Activated T-cell treated with anti-CD3 and anti-CD28 coated beads, Interleukin-2, amount 50 U/mL, for 4 hours (primary cell): ENCODE results near the gene TECPR1. TPM values are rescaled to one million over a fixed set of nuclear protein-coding genes. Genes with fewer than 3 reads are reported as not detected.

Source experiments
- ATAC-seq, 2 donors: fragments of 200-7000 bp; cut with Tn5 transposase; one replicate each; pipeline ENCODE4 v1.10.0; 2021
- DNase-seq: peaks from one replicate; pipeline ENCODE4 v3.0.0-alpha.2; 2020
- H3K27me3 Mint-ChIP-seq: one replicate; pipeline ENCODE4 v1.8.0; 2021; ENCODE audit warnings: low read depth, mixed read lengths
- H3K36me3 Mint-ChIP-seq: one replicate; pipeline ENCODE4 v1.8.0; 2022; ENCODE audit warnings: mixed read lengths; ENCODE audit not compliant: insufficient read depth
- H3K4me1 Mint-ChIP-seq: one replicate; pipeline ENCODE4 v1.8.0; 2021; ENCODE audit warnings: low read depth, mixed read lengths
- H3K4me3 Mint-ChIP-seq: one replicate; pipeline ENCODE4 v1.8.0; 2021; ENCODE audit warnings: mild to moderate bottlenecking, moderate library complexity, mixed read lengths
- H3K9me3 Mint-ChIP-seq: one replicate; pipeline ENCODE4 v1.8.0; 2021; ENCODE audit warnings: mixed read lengths
- total RNA-seq, 3 donors: library from RNA; stranded (reverse); gene quantifications; one replicate each; pipeline ENCODE4 v1.2.1, GENCODE V29; 2021

TECPR1 gene
- 10 to 100 TPM; 35.1 to 42.8 (median 36.1) TPM for total RNA-seq

- peaks cover 62% of the 10 kb centered on the region for H3K4me1 Mint-ChIP-seq
Measured at GRCh38 chr7:98251601-98252424, at the start of gene TECPR1. Gene TECPR1 (minus strand): TSS chr7:98252232. CDS start chr7:98246146, 6,086 bp downstream.

GRCh38 chr7:98300595-98301372 lies 48.8 kb upstream of the TECPR1 start:
- no peak overlapping the region for H3K4me3 Mint-ChIP-seq
- no peak for ATAC-seq
- H3K36me3 Mint-ChIP-seq = no peaks in the 10 kb centered on the region
- no peaks in the 10 kb centered on the region for H3K4me1 Mint-ChIP-seq
- H3K27me3 Mint-ChIP-seq = no peaks in the 10 kb centered on the region
- DNase-seq = no peak
- no peaks in the 10 kb centered on the region for H3K9me3 Mint-ChIP-seq

More at GRCh38 chr7:98251601-98252424, at the start of gene TECPR1:
- DNase-seq (peak; percentile 71), ATAC-seq (peak; percentile 97 to 98)
- Mint-ChIP-seq H3K9me3 (no peaks in the 10 kb centered on the region), H3K36me3 (peaks cover 2% of the 10 kb centered on the region), H3K4me3 (peak within 1 kb of the TSS; percentile 96), H3K27me3 (no peaks in the 10 kb centered on the region)

- Mint-ChIP-seq H3K36me3 (no peaks in the 10 kb centered on the region), H3K4me3 (no peak overlapping the region), H3K9me3 (no peaks in the 10 kb centered on the region), H3K27me3 (no peaks in the 10 kb centered on the region), H3K4me1 (no peaks in the 10 kb centered on the region)
- no peak for DNase-seq
- no peak for ATAC-seq
Measured at GRCh38 chr7:98297626-98298286, 45.7 kb upstream of the TECPR1 start.

GRCh38 chr7:98296833-98297232 lies 44.8 kb upstream of the TECPR1 start:
- ATAC-seq = no peak
- no peaks in the 10 kb centered on the region for H3K36me3 Mint-ChIP-seq
- no peaks in the 10 kb centered on the region for H3K4me1 Mint-ChIP-seq
- H3K4me3 Mint-ChIP-seq = no peak overlapping the region
- DNase-seq = no peak
- no peaks in the 10 kb centered on the region for H3K27me3 Mint-ChIP-seq
- H3K9me3 Mint-ChIP-seq = no peaks in the 10 kb centered on the region

GRCh38 chr7:98295467-98296192 lies 43.6 kb upstream of the TECPR1 start:
- no peaks in the 10 kb centered on the region for H3K27me3 Mint-ChIP-seq
- no peaks in the 10 kb centered on the region for H3K4me1 Mint-ChIP-seq
- no peaks in the 10 kb centered on the region for H3K36me3 Mint-ChIP-seq
- no peak overlapping the region for H3K4me3 Mint-ChIP-seq
- no peaks in the 10 kb centered on the region for H3K9me3 Mint-ChIP-seq
- DNase-seq (no peak), ATAC-seq (peak in 1 of 2 donors; percentile 9)

- ATAC-seq (peak; percentile 53 to 55), DNase-seq (no peak)
- Mint-ChIP-seq H3K27me3 (no peaks in the 10 kb centered on the region), H3K4me1 (no peaks in the 10 kb centered on the region), H3K4me3 (no peak overlapping the region), H3K36me3 (no peaks in the 10 kb centered on the region), H3K9me3 (no peaks in the 10 kb centered on the region)
Measured at GRCh38 chr7:98294798-98295382, 42.9 kb upstream of the TECPR1 start.

GRCh38 chr7:98294326-98294725 lies 42.3 kb upstream of the TECPR1 start:
- H3K9me3 Mint-ChIP-seq = no peaks in the 10 kb centered on the region
- DNase-seq = no peak

GRCh38 chr7:98293746-98294145 lies 41.7 kb upstream of the TECPR1 start:
- DNase-seq = no peak
- Mint-ChIP-seq H3K4me3 (no peak overlapping the region), H3K36me3 (no peaks in the 10 kb centered on the region), H3K9me3 (no peaks in the 10 kb centered on the region), H3K4me1 (no peaks in the 10 kb centered on the region), H3K27me3 (no peaks in the 10 kb centered on the region)
- ATAC-seq = no peak

More at GRCh38 chr7:98294326-98294725, 42.3 kb upstream of the TECPR1 start:
- Mint-ChIP-seq H3K27me3 (no peaks in the 10 kb centered on the region), H3K4me3 (no peak overlapping the region), H3K4me1 (no peaks in the 10 kb centered on the region), H3K36me3 (no peaks in the 10 kb centered on the region)
- no peak for ATAC-seq

- peaks cover 2% of the 10 kb centered on the region for H3K4me1 Mint-ChIP-seq
- no peaks in the 10 kb centered on the region for H3K27me3 Mint-ChIP-seq
- ATAC-seq (no peak), DNase-seq (no peak)
- no peaks in the 10 kb centered on the region for H3K36me3 Mint-ChIP-seq
- no peak overlapping the region for H3K4me3 Mint-ChIP-seq
- no peaks in the 10 kb centered on the region for H3K9me3 Mint-ChIP-seq
Measured at GRCh38 chr7:98293265-98293664, 41.2 kb upstream of the TECPR1 start.

- no peaks in the 10 kb centered on the region for H3K27me3 Mint-ChIP-seq
- no peaks in the 10 kb centered on the region for H3K9me3 Mint-ChIP-seq
- H3K4me3 Mint-ChIP-seq = no peak overlapping the region
- peaks cover 2% of the 10 kb centered on the region for H3K4me1 Mint-ChIP-seq
- DNase-seq = no peak
- no peak for ATAC-seq
- no peaks in the 10 kb centered on the region for H3K36me3 Mint-ChIP-seq
Measured at GRCh38 chr7:98291717-98292116, 39.7 kb upstream of the TECPR1 start.

- no peaks in the 10 kb centered on the region for H3K9me3 Mint-ChIP-seq
- H3K36me3 Mint-ChIP-seq = peaks cover 3% of the 10 kb centered on the region
- no peak overlapping the region for H3K4me3 Mint-ChIP-seq
- DNase-seq = no peak
- ATAC-seq = no peak
- H3K27me3 Mint-ChIP-seq = no peaks in the 10 kb centered on the region
- H3K4me1 Mint-ChIP-seq = peaks cover 16% of the 10 kb centered on the region
Measured at GRCh38 chr7:98289333-98289875, 37.4 kb upstream of the TECPR1 start.

GRCh38 chr7:98288064-98288823 lies 36.2 kb upstream of the TECPR1 start:
- Mint-ChIP-seq H3K9me3 (no peaks in the 10 kb centered on the region), H3K36me3 (peaks cover 3% of the 10 kb centered on the region), H3K27me3 (no peaks in the 10 kb centered on the region), H3K4me3 (no peak overlapping the region), H3K4me1 (peaks cover 24% of the 10 kb centered on the region)
- DNase-seq (no peak), ATAC-seq (no peak)

- ATAC-seq = no peak
- Mint-ChIP-seq H3K36me3 (peaks cover 6% of the 10 kb centered on the region), H3K4me1 (peaks cover 31% of the 10 kb centered on the region), H3K4me3 (no peak overlapping the region), H3K27me3 (no peaks in the 10 kb centered on the region), H3K9me3 (no peaks in the 10 kb centered on the region)
- no peak for DNase-seq
Measured at GRCh38 chr7:98287486-98287959, 35.5 kb upstream of the TECPR1 start.
